HL-60 (cell line): ENCODE results near the gene TSSK3.

Experiments used
- DNase-seq, 2 experiments: peaks; one replicate each; pipeline ENCODE4 v3.0.0-alpha.2; 2010 to 2020; ENCODE audit warnings: low read depth in 1 of 2, low spot score in 1 of 2
- H3K27ac ChIP-seq: fragments of 250-450 bp; sonication (Bioruptor Pico); replicated peaks from 2 replicates; pipeline ENCODE4 v1.5.1; 2020; ENCODE audit warnings: mild to moderate bottlenecking, moderate library complexity
- H3K27me3 ChIP-seq: fragments of 250-450 bp; sonication (Bioruptor Pico); 2 replicates; pipeline ENCODE4 v1.5.1; 2021; ENCODE audit warnings: mild to moderate bottlenecking, moderate library complexity; ENCODE audit not compliant: insufficient read depth, poor library complexity, severe bottlenecking
- H3K4me3 ChIP-seq: replicated peaks from 2 replicates; pipeline ENCODE4 v1.5.1; 2011; ENCODE audit warnings: mild to moderate bottlenecking, control low read depth, low read length; ENCODE audit not compliant: insufficient read depth
- CTCF ChIP-seq: IDR thresholded peaks from one replicate; pipeline ENCODE4 v1.5.1; 2011; ENCODE audit warnings: low read length, control low read depth, inconsistent platforms; ENCODE audit not compliant: insufficient read depth
- GABPA ChIP-seq: IDR thresholded peaks from 2 replicates; pipeline ENCODE4 v1.6.1; 2012; ENCODE audit warnings: low read depth
- POLR2AphosphoS5 ChIP-seq: IDR thresholded peaks from 2 replicates; pipeline ENCODE4 v1.6.1; 2012; ENCODE audit warnings: low read depth
- REST ChIP-seq: IDR thresholded peaks from 2 replicates; pipeline ENCODE4 v1.6.1; 2012; ENCODE audit warnings: low read depth; ENCODE audit not compliant: insufficient replicate concordance
- SPI1 ChIP-seq: IDR thresholded peaks from 2 replicates; pipeline ENCODE4 v1.6.1; 2012; ENCODE audit warnings: low read depth, mild to moderate bottlenecking, borderline replicate concordance

Gene TSSK3

GRCh38 chr1:32363713-32364112 is 1.4 kb downstream of the TSSK3 start:
- H3K27me3 ChIP-seq, result no peaks in the 10 kb centered on the region
- H3K4me3 ChIP-seq, result no peak overlapping the region

GRCh38 chr1:32364836-32365235 is 2.5 kb downstream of the TSSK3 start:
- H3K4me3 ChIP-seq, result no peak overlapping the region

More at GRCh38 chr1:32363713-32364112, 1.4 kb downstream of the TSSK3 start:
- H3K27ac ChIP-seq, result no peak overlapping the region
- DNase-seq, result no peak
- TF ChIP-seq CTCF (no peak), REST (no peak), POLR2AphosphoS5 (no peak), SPI1 (no peak), GABPA (no peak)

GRCh38 chr1:32365445-32365844 is 3.1 kb downstream of the TSSK3 start:
- Histone ChIP-seq H3K27ac (no peak overlapping the region), H3K27me3 (no peaks in the 10 kb centered on the region), H3K4me3 (no peak overlapping the region)
- TF ChIP-seq SPI1, result no peak
- TF ChIP-seq GABPA, result no peak
- TF ChIP-seq POLR2AphosphoS5, result no peak
- TF ChIP-seq REST, result no peak
- no peak for TF ChIP-seq CTCF
- DNase-seq, result no peak

More at GRCh38 chr1:32364836-32365235, 2.5 kb downstream of the TSSK3 start:
- Histone ChIP-seq H3K27me3 (no peaks in the 10 kb centered on the region), H3K27ac (no peak overlapping the region)
- TF ChIP-seq POLR2AphosphoS5, result no peak
- no peak for TF ChIP-seq REST
- no peak for TF ChIP-seq CTCF
- no peak for TF ChIP-seq GABPA
- no peak for TF ChIP-seq SPI1
- no peak for DNase-seq
